Erythroblast (primary cell): Measurements from ENCODE around the gene BTBD8.

Experiments used
- GATA1 ChIP-seq: IDR thresholded peaks from 2 replicates; pipeline ENCODE4 v1.6.1; 2011; ENCODE audit warnings: low read depth, mild to moderate bottlenecking, control low read depth, low read length, moderate library complexity
- POLR2A ChIP-seq: IDR thresholded peaks from 2 replicates; pipeline ENCODE4 v1.6.1; 2011; ENCODE audit warnings: mild to moderate bottlenecking, low read length

DNA sequence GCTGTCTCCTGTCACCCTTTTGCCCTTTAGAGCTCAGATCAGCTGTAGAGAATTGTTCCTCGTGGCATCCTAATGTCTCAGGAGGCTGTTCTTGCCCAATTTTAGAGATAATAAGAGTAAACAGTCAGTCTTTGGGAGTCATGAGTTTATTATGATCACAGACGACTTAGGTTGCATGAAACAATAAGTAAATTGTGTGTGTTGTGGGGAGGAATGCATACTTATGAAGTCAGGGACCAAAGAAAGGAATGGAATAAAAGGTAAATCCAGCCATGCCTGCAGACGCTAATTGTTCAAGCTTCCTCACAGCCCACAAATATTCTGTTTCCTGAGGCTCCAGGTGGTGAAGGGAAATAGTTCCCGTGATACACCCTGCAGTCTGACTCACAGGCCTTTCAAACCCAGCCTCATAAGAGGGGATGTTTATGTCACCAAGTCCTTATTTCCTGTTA is 49.5 kb upstream of the BTBD8 start:
- TF ChIP-seq POLR2A (no peak), GATA1 (no peak)
